Upper lobe of left lung (tissue), 6 donors: Measurements from ENCODE around the gene TMEM150B. TPM values are rescaled to one million over a fixed set of nuclear protein-coding genes. Genes with fewer than 3 reads are reported as not detected.

Source experiments
- ATAC-seq, 2 donors: fragments of 200-7000 bp; cut with Tn5 transposase; one replicate each; pipeline ENCODE4 v1.9.1; 2022; ENCODE audit warnings: mild to moderate bottlenecking in 2 of 2, moderate library complexity in 2 of 2; ENCODE audit not compliant: low FRiP score in 2 of 2
- DNase-seq, 2 donors: peaks; one replicate each; pipeline ENCODE4 v3.0.0-alpha.2; 2019 to 2020
- H3K27ac ChIP-seq, 4 donors: fragments of 200-600 bp; sonication (generic); one replicate each; pipeline ENCODE4 v1.5.1; 2016 to 2019
- H3K27me3 ChIP-seq, 4 donors: fragments of 200-600 bp; sonication (generic); one replicate each; pipeline ENCODE4 v1.5.1; 2017 to 2019
- H3K36me3 ChIP-seq, 4 donors: fragments of 200-600 bp; sonication (generic); one replicate each; pipeline ENCODE4 v1.5.1; 2016 to 2019
- H3K4me1 ChIP-seq, 4 donors: fragments of 200-600 bp; sonication (generic); one replicate each; pipeline ENCODE4 v1.5.1; 2018 to 2019
- H3K4me3 ChIP-seq, 4 donors: fragments of 200-600 bp; sonication (generic); one replicate each; pipeline ENCODE4 v1.5.1; 2017 to 2019; ENCODE audit warnings: mild to moderate bottlenecking in 2 of 4, moderate library complexity in 1 of 4
- H3K9me3 ChIP-seq, 4 donors: fragments of 200-600 bp; sonication (generic); one replicate each; pipeline ENCODE4 v1.5.1; 2018 to 2019
- CTCF ChIP-seq, 6 experiments: fragments of 450-650 bp in 4 of 6; fragments of 200-600 bp in 2 of 6; sonication (generic) in 2 of 6; IDR thresholded peaks; one replicate each; pipeline ENCODE4 v1.5.1; 2016 to 2019; ENCODE audit warnings: antibody characterized with exemption in 6 of 6
- EP300 ChIP-seq, 4 donors: sonication (generic); formaldehyde crosslinking; IDR thresholded peaks; one replicate each; pipeline ENCODE4 v1.5.1; 2017; ENCODE audit warnings: antibody characterized with exemption in 4 of 4, control low read depth in 2 of 4
- POLR2A ChIP-seq, 4 donors: fragments of 450-650 bp; IDR thresholded peaks; one replicate each; pipeline ENCODE4 v1.5.1; 2016 to 2017; ENCODE audit warnings: antibody characterized with exemption in 4 of 4, mild to moderate bottlenecking in 2 of 4
- POLR2AphosphoS5 ChIP-seq, 2 donors: sonication (generic); formaldehyde crosslinking; IDR thresholded peaks; one replicate each; pipeline ENCODE4 v1.5.1; 2017; ENCODE audit warnings: antibody characterized with exemption in 2 of 2
- WGBS, 2 donors: methylation state at CpG; one replicate each; pipeline ENCODE4 v1.1.5; 2017 to 2018; 5-methylcytosine and 5-hydroxymethylcytosine counted together
- total RNA-seq, 6 donors: library from RNA; depleted of rRNA in 4 of 6; stranded (reverse); fragments of >200 nt in 4 of 6; gene quantifications; one replicate each; pipeline versions ENCODE4 v1.1.0 to v1.2.1, GENCODE V29; 2016 to 2021
- donor health status: DM: no; HTN: no; CAD: no; lungs with moderate emphysema.
- donor health status: DM: no; HTN: yes; CAD: no; lungs with severe emphysema.

The TMEM150B gene
- total RNA-seq, 6 donors from 2014 or later, result 8.2 to 67.7 (median 29.7) TPM

GRCh38 chr19:55279340-55279739, 45.8 kb downstream of the TMEM150B start:
- ATAC-seq (no peak), DNase-seq (no peak)
- Histone ChIP-seq H3K4me1 (peaks cover 7 to 27% (median 17%) of the 10 kb centered on the region in 4 donors), H3K4me3 (peak overlapping the region; percentile 59 to 88 (median 78)), H3K27me3 (peaks cover 0 to 9% (median 4%) of the 10 kb centered on the region in 4 donors), H3K27ac (peak overlapping the region; percentile 74 to 88 (median 78)), H3K9me3 (no peaks in the 10 kb centered on the region), H3K36me3 (peaks cover 3 to 33% (median 17%) of the 10 kb centered on the region in 4 donors)
- 12 to 13% methylated on average over 23 of the region's 23 CpGs for WGBS, 2 donors
- no peak for TF ChIP-seq CTCF (IDR thresholded peaks at IDR 0.05)
- TF ChIP-seq POLR2A (IDR thresholded peaks at IDR 0.05), result no peak
- TF ChIP-seq POLR2AphosphoS5 (IDR thresholded peaks at IDR 0.05), result no peak
- no peak for TF ChIP-seq EP300 (IDR thresholded peaks at IDR 0.05)

GRCh38 chr19:55278391-55279135, 46.6 kb downstream of the TMEM150B start:
- no peaks in the 10 kb centered on the region for H3K9me3 ChIP-seq
- WGBS, 2 donors, result 87 to 89% methylated on average over 12 to 13 of the region's 13 CpGs
- peaks cover 0 to 2% (median under 1%) of the 10 kb centered on the region in 4 donors for H3K27me3 ChIP-seq
- peaks cover 7 to 21% (median 15%) of the 10 kb centered on the region in 4 donors for H3K4me1 ChIP-seq
- ATAC-seq (no peak), DNase-seq (no peak)
- TF ChIP-seq EP300 (IDR thresholded peaks at IDR 0.05), result no peak
- H3K4me3 ChIP-seq, result peak overlapping the region in 1 of 4 donors; percentile 82
- H3K27ac ChIP-seq, result no peak overlapping the region
- peaks cover 3 to 40% (median 24%) of the 10 kb centered on the region in 4 donors for H3K36me3 ChIP-seq

- Histone ChIP-seq H3K4me1 (peaks cover 7 to 21% (median 15%) of the 10 kb centered on the region in 4 donors), H3K9me3 (no peaks in the 10 kb centered on the region), H3K4me3 (no peak overlapping the region), H3K27me3 (no peaks in the 10 kb centered on the region), H3K36me3 (peaks cover 3 to 51% (median 33%) of the 10 kb centered on the region in 4 donors), H3K27ac (no peak overlapping the region)
- TF ChIP-seq CTCF (IDR thresholded peaks at IDR 0.05) (no peak), POLR2A (IDR thresholded peaks at IDR 0.05) (no peak), POLR2AphosphoS5 (IDR thresholded peaks at IDR 0.05) (no peak), EP300 (IDR thresholded peaks at IDR 0.05) (no peak)
- no peak for ATAC-seq
- DNase-seq, result no peak
- WGBS, 2 donors, result 90% methylated on average over 13 to 17 of the region's 17 CpGs
These were observed 47.6 kb downstream of the TMEM150B start for GRCh38 chr19:55277494-55277893.

GRCh38 chr19:55276720-55277430, 48.3 kb downstream of the TMEM150B start:
- Histone ChIP-seq H3K4me3 (no peak overlapping the region), H3K36me3 (peaks cover 3 to 57% (median 39%) of the 10 kb centered on the region in 4 donors), H3K27me3 (no peaks in the 10 kb centered on the region), H3K4me1 (peaks cover 7 to 21% (median 15%) of the 10 kb centered on the region in 4 donors), H3K27ac (no peak overlapping the region), H3K9me3 (no peaks in the 10 kb centered on the region)
- DNase-seq (no peak), ATAC-seq (no peak)
- no peak for TF ChIP-seq POLR2AphosphoS5 (IDR thresholded peaks at IDR 0.05)
- TF ChIP-seq CTCF (IDR thresholded peaks at IDR 0.05), result no peak
- TF ChIP-seq POLR2A (IDR thresholded peaks at IDR 0.05), result no peak
- TF ChIP-seq EP300 (IDR thresholded peaks at IDR 0.05), result no peak
- 88 to 90% methylated on average over 15 of the region's 15 CpGs for WGBS, 2 donors
